SKM-1 treated with dmso at 0.1 percent for 144 hours (cell line): ENCODE measurements around the gene TRANK1.
"Not testable (repeated sequence)": the region's sequence is repeated elsewhere in the genome, so short reads cannot be mapped to it uniquely, and the experiment has no call there.

Source experiments
- DNase-seq: peaks from one replicate; lab custom pipeline; 2025; ENCODE audit not compliant: unreplicated experiment; lab: John Stamatoyannopoulos, UW

TRANK1 gene

DNA sequence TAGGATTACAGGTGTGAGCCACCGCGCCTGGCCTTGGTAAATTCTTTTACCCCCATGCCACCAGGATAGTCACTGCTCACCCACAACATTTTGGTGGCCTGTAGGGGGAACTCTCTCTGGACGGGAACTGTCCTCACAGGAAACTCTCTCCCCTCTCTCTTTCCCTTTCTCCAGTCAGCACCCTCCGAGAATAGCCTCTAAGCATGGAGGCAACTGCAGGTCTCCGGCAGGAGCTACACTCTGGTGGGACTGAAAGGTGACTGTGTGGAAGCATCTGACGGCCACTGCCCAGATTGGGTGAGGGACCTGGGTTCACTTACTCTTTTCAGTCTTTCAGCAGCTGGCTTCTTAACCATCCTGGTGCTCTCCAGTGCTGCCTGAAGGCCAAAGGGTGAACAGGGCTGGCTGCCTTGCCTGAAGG is 21.3 kb downstream of the TRANK1 start:
- DNase-seq = no peak

DNA sequence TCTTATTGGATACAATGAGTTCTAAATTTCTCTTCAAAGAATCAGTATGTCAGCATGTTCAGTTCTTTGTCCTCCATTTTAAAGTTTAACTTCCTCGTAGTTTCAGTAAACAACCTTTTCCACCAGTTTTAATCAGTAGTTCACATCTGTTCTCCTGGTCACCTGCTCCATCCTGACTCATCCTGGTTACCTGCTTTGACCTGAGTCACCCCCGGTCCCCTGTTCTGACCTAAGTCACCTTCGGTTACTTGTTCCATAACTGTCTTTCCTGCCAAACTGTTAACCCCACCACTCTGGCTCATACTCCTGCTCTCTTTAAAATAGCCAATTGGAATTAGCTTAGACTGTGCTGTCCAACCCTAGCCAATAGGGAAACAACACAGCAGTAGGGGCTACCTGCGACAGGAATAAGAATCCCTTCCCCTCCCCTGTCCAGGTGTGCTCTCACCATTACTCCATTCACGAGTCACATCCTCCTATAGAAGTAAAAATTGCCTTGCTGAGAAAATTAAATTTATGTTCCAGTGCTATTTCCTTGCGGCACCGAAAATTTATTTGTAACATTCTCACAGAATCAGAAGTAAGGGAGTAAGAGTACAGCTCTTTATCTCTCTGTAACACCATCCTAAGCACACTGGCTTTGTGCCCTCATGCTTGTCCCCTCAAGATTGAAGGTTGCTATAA is 23.8 kb downstream of the TRANK1 start:
- DNase-seq = no peak

DNA sequence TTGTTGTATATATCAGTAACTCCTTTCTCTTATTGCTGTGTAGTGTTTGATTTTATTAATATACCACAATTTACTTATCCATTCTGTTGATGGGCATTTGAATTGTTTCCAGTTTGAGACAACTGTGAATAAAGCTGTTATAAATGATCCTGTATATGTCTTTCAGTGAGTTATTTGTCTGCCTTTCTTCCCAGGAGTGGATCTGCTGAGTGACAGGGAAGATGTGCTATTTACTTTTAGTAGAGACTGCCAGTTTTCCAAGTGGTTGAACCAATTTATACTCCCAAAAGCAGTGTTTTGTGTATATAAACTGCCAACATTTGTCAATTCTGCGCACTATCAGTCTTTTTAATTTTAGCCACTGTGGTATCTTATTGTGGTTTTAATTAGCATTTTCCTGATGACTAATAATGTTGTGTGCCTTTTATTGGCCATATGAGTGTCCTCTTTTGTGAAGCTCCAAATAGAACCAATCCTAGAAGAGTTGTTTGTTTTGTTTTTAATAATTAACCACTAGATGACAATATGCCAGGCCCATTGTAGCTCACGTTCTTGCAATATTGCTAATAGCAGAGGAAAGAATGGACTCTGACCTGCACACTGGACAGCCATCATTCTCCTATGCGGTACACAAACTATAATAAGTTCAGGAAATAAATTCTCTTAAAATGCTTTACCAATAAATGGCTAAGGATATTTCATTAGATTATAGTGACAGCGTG is 25.3 kb downstream of the TRANK1 start:
- DNase-seq = no peak

DNA sequence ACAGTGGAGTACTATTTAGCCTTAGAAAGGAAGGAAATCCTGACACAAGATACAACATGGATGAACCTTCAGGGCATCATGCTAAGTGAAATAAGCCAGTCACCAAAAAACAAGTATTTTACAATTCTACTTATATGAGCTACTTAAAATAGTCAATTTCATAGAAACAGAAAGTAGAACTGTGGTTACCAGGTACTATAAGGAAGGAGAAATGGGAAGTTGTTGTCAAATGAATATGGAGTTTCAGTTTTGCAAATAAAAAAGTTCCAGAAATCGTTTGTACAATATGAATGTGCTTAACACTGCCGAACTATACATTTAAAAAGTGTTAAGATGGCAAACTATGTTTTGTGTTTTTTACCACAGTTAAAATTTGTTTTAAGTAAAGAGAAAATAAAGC is 26.8 kb downstream of the TRANK1 start:
- DNase-seq = peak; percentile 11

DNA sequence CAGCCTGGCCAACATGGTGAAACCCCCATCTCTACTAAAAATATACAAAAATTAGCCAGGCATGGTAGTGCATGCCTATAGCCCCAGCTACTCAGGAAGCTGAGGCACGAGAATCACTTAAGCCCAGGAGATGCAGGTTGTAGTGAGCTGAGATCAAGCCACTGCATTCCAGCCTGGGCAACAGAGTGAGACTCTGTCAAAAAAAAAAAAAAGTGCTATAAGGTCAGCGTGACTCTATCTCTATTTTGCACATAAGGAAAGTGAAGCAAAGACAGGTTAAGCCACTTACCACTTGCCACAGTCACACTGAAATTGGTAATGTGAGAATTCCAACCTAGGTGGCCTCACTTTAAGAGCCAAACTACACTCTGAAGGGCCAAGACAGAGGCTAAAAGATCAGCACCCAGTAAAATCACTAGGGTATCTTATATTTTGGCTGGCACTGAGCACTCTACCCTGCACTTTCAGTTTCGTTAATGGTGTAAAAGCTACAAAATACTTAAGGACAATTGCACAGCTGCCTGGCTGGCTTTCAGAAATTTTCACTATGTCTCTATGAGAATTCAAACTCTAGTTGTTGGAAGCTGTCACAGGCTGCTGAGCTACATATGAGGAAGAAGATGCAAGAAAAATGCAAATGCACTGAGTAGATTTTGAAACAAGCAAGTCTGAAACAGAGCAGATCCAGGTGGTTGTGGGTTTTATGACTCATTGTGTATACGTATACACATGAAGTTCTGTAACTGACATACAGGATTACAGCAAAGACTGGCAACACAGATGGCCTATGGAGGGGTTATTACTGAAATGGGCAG is 32.7 kb downstream of the TRANK1 start:
- DNase-seq = peak; percentile 91

DNA sequence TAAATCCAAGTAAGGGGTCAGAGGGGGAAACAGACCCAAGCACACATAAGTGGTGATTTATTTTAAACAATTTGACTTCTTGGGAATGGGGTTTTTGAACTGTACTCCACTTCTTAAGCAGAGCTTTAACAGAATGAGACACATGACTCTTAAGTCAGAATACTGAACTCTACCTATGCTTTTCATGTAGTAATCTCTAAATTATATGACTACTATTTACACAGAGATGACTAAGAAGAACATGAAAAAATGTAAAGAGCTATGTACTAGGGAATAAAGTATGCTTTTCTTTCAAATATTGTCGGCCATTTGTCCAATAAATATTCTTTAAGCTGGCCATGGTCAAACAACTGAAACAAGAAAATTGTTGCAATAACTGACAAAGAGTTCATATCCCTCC is 35.2 kb downstream of the TRANK1 start:
- no peak for DNase-seq

DNA sequence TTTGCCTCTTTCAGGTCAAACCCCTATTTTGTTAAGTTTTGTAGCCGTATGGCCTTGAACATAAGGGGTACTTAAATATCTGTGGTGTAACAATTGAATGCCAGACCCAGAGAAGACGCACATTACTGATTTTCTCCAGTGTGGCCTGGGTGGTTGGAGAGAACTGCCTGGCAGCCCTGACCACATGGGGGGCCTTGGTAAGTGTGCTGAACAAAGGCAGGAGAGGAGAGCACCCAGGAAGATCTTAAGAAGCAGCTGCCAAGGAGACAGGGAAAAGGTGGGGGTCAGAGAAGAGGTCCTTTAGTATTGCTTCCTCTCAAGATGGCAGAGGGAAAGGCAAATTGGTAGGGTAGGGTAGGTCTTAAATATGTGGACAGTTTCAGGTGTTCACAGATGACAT is 35.7 kb downstream of the TRANK1 start:
- no peak for DNase-seq

DNA sequence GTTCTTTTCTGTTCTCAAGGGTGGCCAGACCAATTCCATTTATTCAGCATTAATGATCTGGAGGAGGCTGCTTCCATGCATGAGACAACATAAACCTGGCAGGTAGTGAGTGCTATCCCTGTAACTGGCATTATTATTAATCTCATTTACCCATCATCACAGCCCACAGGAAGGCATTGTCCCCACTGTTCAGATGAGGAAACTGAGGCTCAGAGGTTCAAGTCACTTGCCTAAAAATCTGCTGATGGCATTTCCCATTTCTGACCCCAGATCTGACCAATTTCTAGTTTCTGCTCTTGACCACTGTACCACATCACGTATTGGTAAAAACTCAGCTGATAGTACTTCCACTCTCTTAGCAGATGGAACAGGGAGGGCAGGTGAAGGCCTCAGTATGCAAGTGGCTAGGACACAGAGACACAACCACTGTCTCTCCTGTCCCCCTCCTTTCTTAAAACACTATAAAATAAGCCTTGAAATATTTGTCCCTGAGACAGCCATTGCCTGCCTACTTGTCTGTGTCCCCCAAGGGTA is 36.1 kb downstream of the TRANK1 start:
- no peak for DNase-seq

DNA sequence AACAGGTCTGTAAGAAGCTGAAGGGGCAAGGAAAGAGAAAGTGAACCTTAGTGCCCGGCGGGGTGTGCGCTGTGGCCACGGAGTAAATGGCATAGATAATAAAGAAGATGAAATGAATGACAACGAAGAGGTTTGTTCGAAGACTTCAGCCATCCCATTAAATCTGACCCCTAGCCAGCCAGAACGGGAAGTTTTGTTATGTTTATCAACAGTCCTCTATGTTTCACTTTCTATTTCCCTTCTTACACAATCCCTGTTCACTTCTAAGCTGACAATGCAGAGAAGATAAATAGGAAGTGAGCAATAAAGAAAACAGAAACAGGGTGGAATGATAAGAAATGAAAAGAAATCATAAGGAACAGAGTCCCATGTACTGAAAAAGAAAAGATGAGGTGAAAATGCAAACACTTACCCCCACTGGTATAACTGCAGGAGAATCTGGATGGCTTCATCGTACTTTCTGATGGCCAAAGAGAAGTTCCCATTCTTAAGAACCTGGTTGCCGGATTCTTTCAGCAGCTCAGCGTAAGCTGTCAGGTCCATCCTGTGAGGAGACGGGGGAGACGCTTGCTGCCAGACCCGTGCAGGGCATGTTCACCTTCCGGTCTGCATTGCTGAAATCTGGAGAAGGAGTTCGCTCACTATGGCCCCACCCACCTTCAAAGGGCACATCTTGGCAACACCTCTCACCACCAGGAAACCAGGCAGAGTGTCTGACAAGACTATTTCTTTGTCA is 36.8 kb downstream of the TRANK1 start:
- peak; percentile 81 for DNase-seq

DNA sequence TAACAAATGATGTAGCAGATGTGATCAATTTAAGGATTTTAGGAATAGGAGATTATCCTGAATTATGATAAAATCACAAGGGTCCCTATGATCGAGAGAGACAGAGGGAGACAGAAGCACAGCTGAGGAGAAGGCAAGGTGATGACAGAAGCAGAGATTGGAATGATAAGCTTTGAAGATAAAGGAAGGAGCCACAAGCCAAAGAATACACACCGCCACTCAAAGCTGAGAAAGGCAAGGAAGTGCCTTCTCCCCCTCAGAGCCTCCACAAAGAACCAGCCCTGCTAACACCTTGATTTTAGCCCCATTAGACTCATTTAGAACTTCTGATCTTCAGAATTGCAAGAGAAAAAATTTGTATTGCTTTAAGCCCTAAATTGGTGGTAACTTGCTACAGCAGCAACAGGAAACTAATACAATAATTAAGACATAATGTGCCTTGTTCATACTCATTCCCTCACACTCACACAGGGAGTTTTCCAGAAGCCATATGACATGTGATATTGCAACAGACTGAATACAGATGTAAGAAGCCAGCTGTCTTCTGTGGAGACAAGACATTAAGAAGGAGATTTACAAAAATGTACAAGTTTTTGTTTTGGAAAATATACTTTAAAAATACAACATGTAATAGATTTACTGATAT is 38.2 kb downstream of the TRANK1 start:
- DNase-seq = no peak

DNA sequence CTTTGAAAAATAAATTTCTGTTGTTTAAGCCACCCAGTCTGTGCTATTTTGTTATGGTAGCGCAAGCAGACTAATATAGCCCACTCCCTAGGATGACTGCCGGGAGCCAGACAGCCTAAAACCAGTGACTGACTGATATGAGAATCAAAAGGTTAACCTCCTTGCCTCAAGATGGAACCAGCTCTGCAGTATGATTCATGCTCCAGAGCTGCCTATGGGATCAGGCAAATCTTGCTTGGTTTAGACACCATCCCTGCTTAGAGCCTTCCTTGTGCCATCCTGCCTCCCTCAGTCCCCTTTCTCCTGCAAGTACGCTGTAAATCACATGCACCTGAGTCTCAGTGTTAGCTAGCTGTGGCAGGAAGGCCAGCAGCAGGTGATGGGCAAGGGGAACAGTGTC is 39.3 kb downstream of the TRANK1 start:
- no peak for DNase-seq

DNA sequence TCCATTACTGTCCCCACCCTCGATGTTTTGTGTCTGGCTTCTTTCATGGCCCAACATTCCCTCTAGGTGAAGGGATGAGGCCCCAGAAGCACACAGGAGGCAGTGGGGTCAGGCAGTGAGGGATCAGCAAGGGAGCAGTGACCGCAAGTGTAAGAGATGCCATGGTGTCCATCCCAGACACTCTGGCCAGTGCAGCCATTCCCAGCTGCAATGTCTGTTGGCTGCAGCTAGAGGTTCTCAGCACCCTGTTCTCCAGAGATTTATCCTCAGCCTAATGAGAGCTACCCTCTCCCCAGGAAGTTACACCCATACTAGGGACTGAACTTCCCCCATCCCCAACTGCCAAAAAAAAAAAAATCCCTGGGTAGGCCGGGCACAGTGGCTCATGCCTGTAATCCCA is 40.2 kb downstream of the TRANK1 start:
- peak; percentile 42 for DNase-seq

DNA sequence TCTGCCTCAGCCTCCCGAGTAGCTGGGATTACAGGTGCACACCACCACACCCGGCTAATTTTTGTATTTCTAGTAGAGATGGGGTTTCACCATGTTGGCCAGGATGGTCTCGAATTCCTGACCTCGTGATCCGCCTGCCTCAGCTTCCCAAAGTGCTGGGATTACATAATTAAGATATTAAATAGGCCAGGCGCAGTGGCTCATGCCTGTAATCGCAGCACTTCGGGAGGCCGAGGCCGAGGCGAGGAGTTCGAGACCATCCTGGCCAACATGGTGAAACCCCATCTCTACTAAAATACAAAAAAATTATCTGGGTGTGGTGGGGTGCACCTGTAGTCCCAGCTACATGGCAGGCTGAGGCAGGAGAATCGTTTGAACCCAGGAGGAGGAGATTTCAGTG is 40.8 kb downstream of the TRANK1 start:
- not testable (repeated sequence) for DNase-seq

DNA sequence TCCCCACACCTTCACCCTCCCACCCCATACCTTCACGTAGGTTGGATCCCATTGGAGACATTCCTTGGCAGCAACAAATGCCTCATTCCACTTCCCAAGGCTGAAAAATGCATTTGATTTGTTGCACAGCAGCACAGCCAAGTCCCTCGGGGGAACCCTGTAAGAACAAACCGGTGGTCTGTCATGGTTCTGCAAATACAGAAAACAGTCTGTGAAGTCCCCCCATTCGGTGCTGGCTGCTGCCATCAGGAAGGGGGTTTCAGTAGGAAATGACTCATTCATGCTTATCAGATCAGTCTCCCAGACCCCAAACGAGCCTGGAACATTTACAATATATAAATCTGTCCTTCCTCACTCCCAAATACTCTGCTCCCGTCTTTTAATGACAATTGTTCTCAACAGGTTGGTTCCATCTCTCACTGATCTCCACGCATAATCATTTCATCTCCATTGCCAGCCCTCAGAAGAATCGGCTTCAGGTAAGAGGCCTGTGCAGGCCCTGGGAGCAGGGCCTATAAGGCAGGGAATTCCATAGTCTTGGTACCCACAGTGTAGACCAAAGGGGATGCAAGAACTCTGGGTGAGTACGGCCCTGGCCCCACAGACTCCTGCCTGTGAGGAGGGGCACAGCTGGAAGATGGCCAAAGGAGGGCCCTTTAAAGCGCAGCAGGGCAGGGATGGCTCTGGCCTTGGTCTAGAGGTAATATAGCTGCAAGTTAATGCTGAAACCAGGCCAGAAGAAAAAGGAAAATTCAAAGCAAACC is 41.6 kb downstream of the TRANK1 start:
- DNase-seq = no peak

DNA sequence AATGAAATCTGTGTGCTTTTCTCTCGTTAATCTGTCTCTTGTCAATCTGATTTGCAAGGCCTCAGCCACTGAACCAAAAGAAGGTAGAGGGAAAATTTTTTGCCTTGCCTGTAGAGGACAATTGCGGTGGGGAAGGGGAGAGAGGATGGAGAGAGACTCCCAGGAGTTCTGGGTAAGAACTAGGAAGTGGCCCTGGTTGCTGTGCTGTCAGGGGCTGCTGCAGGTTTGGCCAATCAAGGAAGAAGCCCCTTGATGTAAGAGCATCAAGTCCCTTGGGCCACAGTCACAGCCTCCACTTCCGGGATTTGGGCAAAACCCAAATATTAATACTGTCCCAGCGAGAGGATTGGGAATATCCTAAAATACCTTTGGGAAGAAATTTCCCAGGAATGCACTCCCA is 43.3 kb downstream of the TRANK1 start:
- no peak for DNase-seq

DNA sequence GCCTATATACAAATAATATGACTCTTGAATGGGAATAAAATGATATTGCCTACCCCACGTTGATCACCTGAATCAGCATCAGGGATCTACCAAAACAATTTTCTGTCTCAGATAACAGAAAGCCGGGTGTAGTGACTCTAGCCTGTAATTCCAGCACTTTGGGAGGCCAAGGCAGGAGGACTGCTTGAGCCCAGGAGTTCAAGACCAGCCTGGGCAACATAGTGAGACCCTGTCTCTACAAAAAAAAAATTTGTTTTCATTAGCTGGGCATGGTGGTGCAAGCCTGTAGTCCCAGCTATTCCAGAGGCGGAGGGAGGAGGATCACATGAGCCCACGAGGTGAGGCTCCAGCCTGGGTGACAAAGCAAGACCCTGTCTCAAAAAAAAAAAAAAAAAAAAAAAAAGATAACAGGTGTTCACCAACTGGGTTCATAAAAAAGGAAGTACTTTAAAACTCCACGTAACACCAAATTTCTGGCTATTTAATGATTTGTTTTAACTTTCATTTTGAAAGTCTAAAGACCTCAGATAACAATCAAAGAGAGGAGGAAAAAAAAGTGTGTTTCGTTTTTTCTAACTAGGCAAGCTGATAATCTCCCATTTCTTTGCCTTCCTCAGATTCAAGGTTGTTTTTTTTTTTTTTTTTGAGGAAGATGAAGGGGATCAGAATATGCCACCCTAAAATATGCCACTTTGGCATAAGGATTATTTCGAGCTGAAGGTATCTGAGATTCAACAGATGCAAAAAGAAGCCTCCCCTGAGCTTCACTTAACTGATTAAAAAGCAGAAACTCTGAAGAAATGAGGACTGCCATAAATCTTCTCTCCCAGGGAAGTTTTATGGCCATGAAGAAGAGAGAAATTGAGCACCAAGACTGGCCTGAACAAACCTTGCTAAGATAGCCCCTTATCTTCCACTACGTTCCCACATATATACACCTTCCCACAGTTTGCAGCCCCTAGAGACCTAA is 44.1 kb downstream of the TRANK1 start:
- no peak for DNase-seq

DNA sequence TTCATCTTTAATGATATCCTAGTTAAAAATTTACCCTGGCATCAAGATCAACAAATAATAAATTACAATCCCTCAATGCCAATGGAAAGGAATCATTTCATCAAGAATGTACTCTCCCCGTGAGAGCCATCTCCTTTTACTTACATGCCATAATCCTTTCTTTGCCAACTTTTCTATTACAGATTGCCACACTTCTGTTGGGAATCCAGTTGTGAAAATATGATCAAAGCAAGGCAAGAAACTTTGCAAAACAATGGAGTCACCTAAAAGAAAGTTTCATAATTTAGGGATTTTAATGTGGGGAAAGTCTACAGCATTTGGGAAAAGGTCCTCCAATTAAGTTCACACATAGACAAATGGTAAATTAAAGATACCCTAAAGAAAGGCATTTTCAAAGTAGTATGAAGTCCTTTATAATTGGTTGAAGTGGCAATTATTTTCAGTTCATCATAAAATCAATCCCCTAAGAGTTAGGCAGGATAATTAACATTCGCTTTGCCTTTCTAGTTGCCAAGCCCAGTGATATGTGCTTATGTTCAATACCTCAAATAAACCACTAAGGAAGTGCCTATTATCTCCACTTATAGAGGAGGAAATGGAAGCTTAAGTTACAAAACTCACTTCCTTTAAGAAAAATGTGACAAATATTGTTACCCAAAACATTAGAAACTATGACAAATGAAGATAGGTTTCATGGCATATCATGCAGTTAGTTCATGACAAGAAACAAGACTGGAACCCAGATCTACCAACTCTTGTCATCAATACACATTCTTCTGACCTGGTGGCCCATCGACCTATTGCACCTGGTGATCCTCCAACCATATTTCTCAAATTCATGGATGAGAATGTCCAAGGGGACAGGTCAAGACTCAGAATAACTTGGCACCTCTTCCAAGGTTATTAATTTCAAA is 49.1 kb downstream of the TRANK1 start:
- DNase-seq = peak; percentile 26

DNA sequence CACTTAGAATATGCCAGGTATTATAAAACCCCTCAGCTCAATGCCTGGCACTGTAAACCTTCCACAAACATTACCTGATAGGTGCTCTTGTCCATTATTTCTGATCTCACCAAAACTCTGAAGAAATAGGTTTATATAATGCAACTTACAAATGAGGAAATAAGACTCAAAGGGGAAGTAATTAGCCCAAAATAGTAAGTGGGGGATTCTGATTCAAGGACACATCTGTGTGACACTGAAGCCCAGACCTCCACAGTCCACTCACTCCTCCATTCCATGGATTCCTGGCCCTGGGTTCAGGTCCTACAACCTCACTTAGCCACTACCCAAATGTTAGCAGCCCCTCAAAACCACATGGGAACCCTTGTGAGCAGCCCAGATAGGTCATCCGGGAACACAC is 49.9 kb downstream of the TRANK1 start:
- peak; percentile 24 for DNase-seq
